Transverse colon (tissue), 4 donors: Measurements from ENCODE around the gene TOMM20L. TPM values are rescaled to one million over a fixed set of nuclear protein-coding genes. Genes with fewer than 3 reads are reported as not detected.
A peak's percentile ranks its signal among the peaks of the same experiment; 100 is the strongest.
"Not testable (repeated sequence)": the region's sequence is repeated elsewhere in the genome, so short reads cannot be mapped to it uniquely, and the experiment has no call there.

Source experiments
- DNase-seq: peaks from one replicate; pipeline ENCODE4 v3.0.0-alpha.2; 2019
- H3K27ac ChIP-seq, 4 donors: fragments of 200-600 bp; sonication (generic); 2 replicates each; pipeline ENCODE4 v1.5.1; 2016 to 2018; ENCODE audit warnings: inconsistent platforms in 4 of 4
- H3K27me3 ChIP-seq: fragments of 200-600 bp; sonication (generic); 2 replicates; pipeline ENCODE4 v1.5.1; 2017; ENCODE audit warnings: inconsistent platforms
- H3K36me3 ChIP-seq, 4 donors: fragments of 200-600 bp; sonication (generic); 2 replicates each; pipeline ENCODE4 v1.5.1; 2017 to 2019; ENCODE audit warnings: inconsistent platforms in 4 of 4
- H3K4me1 ChIP-seq, 4 donors: fragments of 200-600 bp; sonication (generic); 2 replicates each; pipeline ENCODE4 v1.5.1; 2017 to 2020; ENCODE audit warnings: inconsistent platforms in 4 of 4
- H3K4me3 ChIP-seq, 4 donors: fragments of 200-600 bp; sonication (generic); 1 replicate in 1 of 4; 2 replicates in 3 of 4; pipeline versions ENCODE4 v1.5.1 to v1.6.1; 2017 to 2019; ENCODE audit warnings: inconsistent platforms in 4 of 4
- H3K9me3 ChIP-seq, 2 donors: fragments of 200-600 bp; sonication (generic); 2 replicates each; pipeline ENCODE4 v1.5.1; 2017 to 2019; ENCODE audit warnings: inconsistent platforms in 2 of 2
- EP300 ChIP-seq: sonication (generic); formaldehyde crosslinking; IDR thresholded peaks from one replicate; pipeline ENCODE4 v1.6.1; 2017; ENCODE audit warnings: antibody characterized with exemption, low read depth
- POLR2A ChIP-seq: fragments of 450-650 bp; IDR thresholded peaks from one replicate; pipeline ENCODE4 v1.6.1; 2016; ENCODE audit warnings: antibody characterized with exemption, mild to moderate bottlenecking, moderate library complexity
- POLR2AphosphoS5 ChIP-seq, 3 donors: sonication (generic); formaldehyde crosslinking; IDR thresholded peaks; one replicate each; pipeline ENCODE4 v1.6.1; 2016; ENCODE audit warnings: antibody characterized with exemption in 3 of 3
- WGBS, 2 donors: methylation state at CpG; one replicate each; pipeline ENCODE4 v1.1.5; 2018; ENCODE audit warnings: low coverage in 1 of 2; 5-methylcytosine and 5-hydroxymethylcytosine counted together
- in situ Hi-C, 4 donors: fragments of 200-750 bp; cut with MboI; loops; one replicate each; pipeline versions ENCODE4 v1.15.0 to v1.15.1; 2017; ENCODE audit warnings: low sequenced_read_pairs in 3 of 4, low pct_ligation_motif_present in 1 of 4, low pct_unique_long_range_greater_than_20kb in 1 of 4
- intact Hi-C: fragments of 100-400 bp; cut with DNase I; formaldehyde crosslinking; loops from one replicate; pipeline ENCODE4 v1.15.1; 2023; ENCODE audit warnings: low total_unique reads
- total RNA-seq, 4 donors: library from RNA; depleted of rRNA; stranded (reverse); fragments of >200 nt; gene quantifications; one replicate each; pipeline ENCODE4 v1.1.0, GENCODE V29; 2016
- TF ChIP-seq, protein P1 (sequence below), 5 experiments: fragments of 200-600 bp in 3 of 5; fragments of 450-650 bp in 2 of 5; sonication (generic) in 3 of 5; IDR thresholded peaks; 1 replicate in 2 of 5; 2 replicates in 3 of 5; pipeline ENCODE4 v1.5.1; 2016 to 2017; ENCODE audit warnings: antibody characterized with exemption in 5 of 5, inconsistent platforms in 3 of 5, mild to moderate bottlenecking in 2 of 5, moderate library complexity in 1 of 5

The TOMM20L gene
- total RNA-seq, 4 donors from 2014 or later, result not detected

DNA sequence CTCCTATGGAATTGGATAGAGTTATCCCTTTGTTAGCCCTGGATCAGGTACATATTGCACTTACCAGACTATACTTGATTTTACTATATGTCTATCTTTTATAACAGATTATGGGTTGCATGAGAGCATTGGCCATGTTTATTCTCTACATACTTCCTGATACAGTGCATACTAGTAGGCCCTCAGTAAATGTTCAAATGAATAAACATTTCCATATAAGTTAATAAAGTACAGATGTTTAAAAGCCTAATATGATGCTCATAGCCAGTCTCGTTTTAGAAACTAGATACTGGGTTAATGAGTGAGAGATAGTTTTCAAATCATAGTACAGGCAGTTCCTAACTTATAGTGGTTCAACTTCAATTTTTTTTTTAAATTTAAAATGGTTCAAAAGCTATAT, 39.5 kb upstream of the TOMM20L start:
- intact Hi-C loops (no loop called here), in situ Hi-C loops (loop anchor here in 1 of 4 donors (25.0 kb wide), 1 partner anchor 244 kb away; no protein-coding TSS in a partner anchor)
- Histone ChIP-seq H3K9me3 (no peaks in the 10 kb centered on the region), H3K27ac (peak overlapping the region in 2 of 4 donors; percentile 26 to 27), H3K36me3 (peaks cover 0 to 47% (median 15%) of the 10 kb centered on the region in 4 donors), H3K4me1 (peaks cover 0 to 13% (median 2%) of the 10 kb centered on the region in 4 donors), H3K4me3 (no peak overlapping the region), H3K27me3 (no peaks in the 10 kb centered on the region)
- WGBS, 2 donors, result 72 to 80% methylated on average over 1 of the region's 1 CpG
- TF ChIP-seq POLR2A (no peak), EP300 (no peak), POLR2AphosphoS5 (IDR thresholded peaks at IDR 0.05) (no peak)
- TF ChIP-seq, protein P1, sequence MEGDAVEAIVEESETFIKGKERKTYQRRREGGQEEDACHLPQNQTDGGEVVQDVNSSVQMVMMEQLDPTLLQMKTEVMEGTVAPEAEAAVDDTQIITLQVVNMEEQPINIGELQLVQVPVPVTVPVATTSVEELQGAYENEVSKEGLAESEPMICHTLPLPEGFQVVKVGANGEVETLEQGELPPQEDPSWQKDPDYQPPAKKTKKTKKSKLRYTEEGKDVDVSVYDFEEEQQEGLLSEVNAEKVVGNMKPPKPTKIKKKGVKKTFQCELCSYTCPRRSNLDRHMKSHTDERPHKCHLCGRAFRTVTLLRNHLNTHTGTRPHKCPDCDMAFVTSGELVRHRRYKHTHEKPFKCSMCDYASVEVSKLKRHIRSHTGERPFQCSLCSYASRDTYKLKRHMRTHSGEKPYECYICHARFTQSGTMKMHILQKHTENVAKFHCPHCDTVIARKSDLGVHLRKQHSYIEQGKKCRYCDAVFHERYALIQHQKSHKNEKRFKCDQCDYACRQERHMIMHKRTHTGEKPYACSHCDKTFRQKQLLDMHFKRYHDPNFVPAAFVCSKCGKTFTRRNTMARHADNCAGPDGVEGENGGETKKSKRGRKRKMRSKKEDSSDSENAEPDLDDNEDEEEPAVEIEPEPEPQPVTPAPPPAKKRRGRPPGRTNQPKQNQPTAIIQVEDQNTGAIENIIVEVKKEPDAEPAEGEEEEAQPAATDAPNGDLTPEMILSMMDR (IDR thresholded peaks at IDR 0.05), result no peak
- no peak for DNase-seq

DNA sequence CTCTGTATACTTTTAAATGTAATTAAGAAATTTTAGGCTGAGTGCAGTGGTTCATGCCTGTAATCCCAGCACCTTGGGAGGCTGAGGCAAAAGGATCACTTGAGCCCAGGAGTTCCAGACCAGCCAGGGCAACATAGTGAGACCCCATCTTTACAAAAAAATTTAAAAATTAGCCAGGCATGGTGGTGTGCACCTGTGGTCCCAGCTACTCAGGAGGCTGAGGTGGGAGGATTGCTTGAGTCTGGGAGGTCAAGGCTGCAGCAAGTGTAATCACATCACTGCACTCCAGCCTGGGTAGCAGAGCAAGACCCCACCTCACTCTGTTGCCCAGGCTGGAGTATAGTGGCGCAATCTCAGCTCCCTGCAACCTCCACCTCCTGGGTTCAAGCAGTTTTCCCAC, 33.5 kb upstream of the TOMM20L start:
- WGBS, 2 donors, result 100% methylated on average over 1 of the region's 1 CpG; no CpG with 5 or more reads in 1 of the 2 donors
- H3K4me1 ChIP-seq, DNase-seq, intact Hi-C loops, H3K27me3 ChIP-seq, H3K4me3 ChIP-seq, H3K9me3 ChIP-seq, H3K27ac ChIP-seq: not testable (repeated sequence)
- in situ Hi-C loops, result loop anchor here in 1 of 4 donors (25.0 kb wide), 1 partner anchor 250 kb away; no protein-coding TSS in a partner anchor
- peaks cover 0 to 60% (median 30%) of the 10 kb centered on the region in 4 donors for H3K36me3 ChIP-seq

DNA sequence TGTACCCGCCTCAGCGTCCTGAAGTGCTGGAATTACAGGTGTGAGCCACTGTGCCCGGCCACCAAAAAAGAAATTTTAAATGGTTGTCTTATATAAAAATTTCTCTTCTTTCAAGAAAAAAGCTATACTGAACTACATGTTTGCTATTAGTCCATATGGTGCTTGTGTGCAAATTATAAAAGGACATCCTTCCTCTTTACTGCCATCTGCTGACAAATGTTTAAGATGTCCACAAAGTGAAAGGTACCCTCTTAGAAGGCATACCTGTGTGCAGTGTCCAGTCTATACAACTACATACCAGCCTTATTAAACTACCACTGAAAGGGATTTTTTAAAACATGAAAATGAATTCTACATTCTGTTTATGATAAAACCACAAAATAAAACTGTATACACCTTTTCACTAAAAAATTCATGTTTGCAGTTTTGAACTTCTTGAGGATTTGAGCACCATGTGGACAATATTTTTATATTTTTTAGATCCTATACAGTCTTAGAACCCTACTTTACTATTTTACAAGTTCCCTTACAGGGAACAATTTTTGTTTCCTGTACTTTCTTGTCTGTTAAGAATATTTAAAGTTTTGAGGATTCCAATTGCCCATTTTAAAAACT, 32.8 kb upstream of the TOMM20L start:
- Histone ChIP-seq H3K4me3 (no peak overlapping the region), H3K27me3 (no peaks in the 10 kb centered on the region), H3K4me1 (no peaks in the 10 kb centered on the region), H3K36me3 (peaks cover 1 to 66% (median 32%) of the 10 kb centered on the region in 4 donors), H3K27ac (no peak overlapping the region), H3K9me3 (no peaks in the 10 kb centered on the region)
- 92 to 93% methylated on average over 2 to 3 of the region's 3 CpGs for WGBS, 2 donors
- intact Hi-C loops, result no loop called here
- TF ChIP-seq, protein P1 (IDR thresholded peaks at IDR 0.05), result peak in 3 of 5 experiments; percentile 10 to 20 (median 16)
- TF ChIP-seq POLR2AphosphoS5 (IDR thresholded peaks at IDR 0.05), result no peak
- no peak for DNase-seq
- in situ Hi-C loops, result loop anchor here in 1 of 4 donors (25.0 kb wide), 1 partner anchor 251 kb away; no protein-coding TSS in a partner anchor

DNA sequence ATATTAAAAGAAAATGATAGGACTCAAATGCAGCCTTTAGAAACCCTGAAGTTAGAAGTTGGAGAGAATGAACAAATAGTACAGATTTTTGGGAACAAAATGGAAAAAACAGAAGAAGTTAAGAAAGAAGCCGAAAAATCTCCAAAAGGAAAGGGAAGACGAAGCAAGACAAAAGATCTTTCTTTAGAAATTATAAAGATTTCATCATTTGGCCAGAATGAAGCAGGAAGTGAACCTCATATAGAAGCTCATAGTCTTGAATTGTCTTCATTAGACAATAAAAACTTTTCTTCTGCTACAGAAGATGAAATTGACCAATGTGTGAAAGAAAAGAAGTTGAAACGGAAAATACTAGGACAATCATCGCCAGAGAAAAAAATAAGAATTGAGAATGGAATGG, 31.4 kb upstream of the TOMM20L start:
- H3K9me3 ChIP-seq, result no peaks in the 10 kb centered on the region
- in situ Hi-C loops (loop anchor here in 1 of 4 donors (25.0 kb wide), 1 partner anchor 252 kb away; no protein-coding TSS in a partner anchor), intact Hi-C loops (no loop called here)
- H3K36me3 ChIP-seq, result peaks cover 1 to 75% (median 32%) of the 10 kb centered on the region in 4 donors
- no peak overlapping the region for H3K4me3 ChIP-seq
- no peak for TF ChIP-seq EP300
- TF ChIP-seq, protein P1 (IDR thresholded peaks at IDR 0.05), result no peak
- no peak for TF ChIP-seq POLR2AphosphoS5 (IDR thresholded peaks at IDR 0.05)
- TF ChIP-seq POLR2A, result no peak
- no peaks in the 10 kb centered on the region for H3K4me1 ChIP-seq
- no peak overlapping the region for H3K27ac ChIP-seq
- no peaks in the 10 kb centered on the region for H3K27me3 ChIP-seq
- 86 to 92% methylated on average over 4 of the region's 4 CpGs for WGBS, 2 donors
- no peak for DNase-seq
